NCI-H748 treated with DMSO at 0.1 percent for 48 hours (cell line): ENCODE results near the gene GOLGA6L10.
"Not testable (repeated sequence)": the region's sequence is repeated elsewhere in the genome, so short reads cannot be mapped to it uniquely, and the experiment has no call there.

Source experiments
- DNase-seq: peaks from one replicate; lab custom pipeline; 2025; lab: John Stamatoyannopoulos, UW

Gene GOLGA6L10

GRCh38 chr15:82317516-82317915, 31.8 kb downstream of the GOLGA6L10 start:
- DNase-seq: not testable (repeated sequence)

GRCh38 chr15:82317091-82317489, 32.2 kb downstream of the GOLGA6L10 start:
- no peak for DNase-seq

- DNase-seq: not testable (repeated sequence)
These were observed 32.8 kb downstream of the GOLGA6L10 start for GRCh38 chr15:82316247-82317090.

GRCh38 chr15:82315519-82316246, 33.6 kb downstream of the GOLGA6L10 start:
- no peak for DNase-seq

GRCh38 chr15:82314769-82315518, 34.3 kb downstream of the GOLGA6L10 start:
- no peak for DNase-seq

- not testable (repeated sequence) for DNase-seq
These were observed 35.1 kb downstream of the GOLGA6L10 start for GRCh38 chr15:82313951-82314768.

- DNase-seq: no peak
These were observed 35.8 kb downstream of the GOLGA6L10 start for GRCh38 chr15:82313446-82313845.

- no peak for DNase-seq
These were observed 36.5 kb downstream of the GOLGA6L10 start for GRCh38 chr15:82312586-82313349.

GRCh38 chr15:82311321-82311720, 38.0 kb downstream of the GOLGA6L10 start:
- DNase-seq: not testable (repeated sequence)

- DNase-seq: no peak
These were observed 39.5 kb downstream of the GOLGA6L10 start for GRCh38 chr15:82309802-82310201.

- no peak for DNase-seq
These were observed 41.6 kb downstream of the GOLGA6L10 start for GRCh38 chr15:82307714-82308081.

- no peak for DNase-seq
These were observed 42.2 kb downstream of the GOLGA6L10 start for GRCh38 chr15:82306791-82307713.

- no peak for DNase-seq
These were observed 43.6 kb downstream of the GOLGA6L10 start for GRCh38 chr15:82305621-82306048.

GRCh38 chr15:82304778-82305090, 44.5 kb downstream of the GOLGA6L10 start:
- no peak for DNase-seq

GRCh38 chr15:82303956-82304777, 45.1 kb downstream of the GOLGA6L10 start:
- DNase-seq: no peak

GRCh38 chr15:82301296-82302016, 47.8 kb downstream of the GOLGA6L10 start:
- no peak for DNase-seq

- no peak for DNase-seq
These were observed 48.4 kb downstream of the GOLGA6L10 start for GRCh38 chr15:82300883-82301282.

- not testable (repeated sequence) for DNase-seq
These were observed 48.9 kb downstream of the GOLGA6L10 start for GRCh38 chr15:82300326-82300725.
